MM.1S (cell line): ENCODE measurements around the gene NAGPA.

Experiments used
- CTCF ChIP-seq: fragments of 300-600 bp; sonication (generic); IDR thresholded peaks from 2 replicates; pipeline ENCODE4 v1.5.1; 2016; ENCODE audit warnings: antibody characterized with exemption, low read length, mixed read lengths
- EZH2 ChIP-seq: fragments of 300-600 bp; sonication (generic); optimal IDR thresholded peaks from 2 replicates; pipeline ENCODE3; 2017; ENCODE audit warnings: low read depth, mild to moderate bottlenecking, antibody characterized with exemption, low read length, mixed read lengths

GRCh38 chr16:4984174-4984990, 49.4 kb downstream of the NAGPA start:
- no peak for TF ChIP-seq CTCF
- no peak for TF ChIP-seq EZH2
